Panc1 (cell line): ENCODE measurements around the gene POLRMT. TPM values are rescaled to one million over a fixed set of nuclear protein-coding genes. Genes with fewer than 3 reads are reported as not detected.
"Not testable (repeated sequence)": the region's sequence is repeated elsewhere in the genome, so short reads cannot be mapped to it uniquely, and the experiment has no call there.

Source experiments
- ATAC-seq: fragments of 200-7000 bp; cut with Tn5 transposase; 2 replicates; pipeline ENCODE4 v1.9.1; 2020; ENCODE audit warnings: mild to moderate bottlenecking, moderate library complexity
- BruUV-seq: library from RNA; stranded (reverse); fragments of 400-500 nt; replicated peaks from 2 replicates; lab custom pipeline; 2021; lab: Mats Ljungman, UMichigan
- CTCF ChIA-PET: fragments of 300-600 bp; sonication (Branson Sonifier 250); formaldehyde crosslinking; loops from one replicate; lab custom pipeline; 2022; ENCODE audit warnings: antibody characterized with exemption; lab: Charles Lee
- POLR2A ChIA-PET: fragments of 300-600 bp; sonication (Branson Sonifier 250); formaldehyde crosslinking; loops from one replicate; lab custom pipeline; 2022; ENCODE audit warnings: antibody characterized with exemption; lab: Charles Lee
- DNase-seq: peaks from one replicate; pipeline ENCODE4 v3.0.0-alpha.2; 2010; ENCODE audit warnings: low read depth, low spot score
- H3K27ac ChIP-seq: 2 replicates; pipeline ENCODE4 v1.5.1; 2011; ENCODE audit warnings: mild to moderate bottlenecking, low read length, inconsistent platforms
- H3K27me3 ChIP-seq: fragments of 200-500 bp; sonication (Bioruptor generic); 2 replicates; pipeline ENCODE4 v1.6.0; 2014; ENCODE audit warnings: low read length, inconsistent platforms; ENCODE audit not compliant: control insufficient read depth, insufficient read depth
- H3K36me3 ChIP-seq: fragments of 200-500 bp; sonication (Bioruptor generic); 2 replicates; pipeline ENCODE4 v1.5.1; 2014; ENCODE audit warnings: inconsistent platforms, mild to moderate bottlenecking, low read length, moderate library complexity; ENCODE audit not compliant: control insufficient read depth, insufficient read depth
- H3K4me1 ChIP-seq: 2 replicates; pipeline ENCODE4 v1.5.1; 2011; ENCODE audit warnings: inconsistent platforms, mild to moderate bottlenecking, low read length, moderate library complexity; ENCODE audit not compliant: control insufficient read depth, insufficient read depth
- H3K4me3 ChIP-seq, 2 experiments: 2 replicates each; pipeline ENCODE4 v1.5.1; 2011 to 2012; ENCODE audit warnings: low read depth in 2 of 2, low read length in 2 of 2, mild to moderate bottlenecking in 2 of 2, inconsistent platforms in 1 of 2, moderate library complexity in 1 of 2
- H3K9me3 ChIP-seq: fragments of 200-500 bp; sonication (Bioruptor generic); 2 replicates; pipeline ENCODE4 v1.5.1; 2014; ENCODE audit warnings: low read depth, mild to moderate bottlenecking, inconsistent platforms, low read length, moderate library complexity; ENCODE audit not compliant: control insufficient read depth, insufficient read depth
- CTCF ChIP-seq: fragments of 450-650 bp; IDR thresholded peaks from 2 replicates; pipeline ENCODE4 v1.5.1; 2017; ENCODE audit warnings: mild to moderate bottlenecking
- POLR2AphosphoS5 ChIP-seq: IDR thresholded peaks from 2 replicates; pipeline ENCODE4 v1.6.1; 2012; ENCODE audit warnings: mild to moderate bottlenecking, low read depth, low read length, moderate library complexity
- REST ChIP-seq, 2 experiments: IDR thresholded peaks; 2 replicates each; pipeline ENCODE4 v1.6.1; 2011 to 2012; ENCODE audit warnings: low read depth in 2 of 2, control low read depth in 1 of 2, low read length in 1 of 2, mild to moderate bottlenecking in 1 of 2, moderate library complexity in 1 of 2; ENCODE audit not compliant: insufficient read depth in 1 of 2
- SIN3A ChIP-seq: IDR thresholded peaks from 2 replicates; pipeline ENCODE4 v1.6.1; 2012; ENCODE audit warnings: low read depth, mild to moderate bottlenecking, low read length, moderate library complexity, borderline replicate concordance; ENCODE audit not compliant: insufficient read depth
- TCF7L2 ChIP-seq: IDR thresholded peaks from 2 replicates; pipeline ENCODE4 v1.6.1; 2011; ENCODE audit warnings: mild to moderate bottlenecking, low read depth, low read length, inconsistent platforms
- in situ Hi-C: cut with HindIII; loops from 2 replicates; pipeline ENCODE4 v1.10.0; 2016; ENCODE audit warnings: low sequenced_read_pairs, low pct_unique_long_range_greater_than_20kb
- intact Hi-C: fragments of 100-400 bp; cut with micrococcal nuclease; formaldehyde crosslinking; loops from one replicate; pipeline ENCODE4 v1.10.0; 2022; ENCODE audit not compliant: unreplicated experiment
- total RNA-seq: library from RNA; stranded (reverse); gene quantifications from one replicate; pipeline ENCODE4 v1.2.1, GENCODE V29; 2021; ENCODE audit not compliant: unreplicated experiment

POLRMT gene
- total RNA-seq, 1 experiment from 2014 or later, result 56.0 TPM

DNA sequence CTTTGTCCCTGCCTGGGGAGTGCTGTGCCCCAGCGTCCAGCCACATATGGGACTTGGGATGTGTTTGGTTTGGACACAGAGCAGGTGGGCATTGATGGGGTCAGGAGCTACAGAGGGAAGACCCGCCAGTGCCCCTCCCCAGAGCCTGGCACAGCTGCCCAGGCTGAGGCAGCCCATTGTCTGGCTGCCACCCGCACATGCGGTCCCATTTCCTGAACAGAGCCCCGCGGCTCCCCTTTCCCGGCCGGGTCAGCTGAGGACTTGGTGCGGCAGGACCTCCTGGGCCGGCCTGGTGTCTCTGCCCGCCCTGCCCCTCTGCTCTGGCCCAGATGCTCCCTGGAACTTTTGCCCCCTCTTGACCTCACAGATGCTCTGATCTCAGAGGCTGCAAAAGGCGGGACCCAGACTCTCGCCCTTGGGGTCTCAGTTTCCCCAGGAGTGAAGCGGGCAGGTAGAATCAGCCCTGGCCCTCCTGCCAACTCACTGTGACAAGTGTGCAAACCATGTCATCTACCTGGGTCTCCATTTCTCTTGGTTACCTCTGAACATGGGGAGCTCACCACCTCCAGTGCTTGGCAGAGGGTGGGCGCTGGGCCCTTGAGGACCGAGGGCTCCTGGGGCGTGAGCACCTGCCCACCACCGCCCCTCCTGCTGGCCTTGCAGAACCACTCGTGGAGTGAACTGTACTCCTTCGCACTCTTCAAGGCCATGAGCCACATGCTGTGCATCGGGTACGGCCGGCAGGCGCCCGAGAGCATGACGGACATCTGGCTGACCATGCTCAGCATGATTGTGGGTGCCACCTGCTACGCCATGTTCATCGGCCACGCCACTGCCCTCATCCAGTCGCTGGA is 25.8 kb downstream of the POLRMT start:
- no TSS peak for BruUV-seq
- H3K36me3 ChIP-seq, result no peaks in the 10 kb centered on the region
- ChIA-PET CTCF (interaction anchor here (0.6 kb wide), 1 partner anchor 20 kb away, joined by 8 read pairs; no protein-coding TSS in a partner anchor), POLR2A (no interaction called here)
- H3K27ac ChIP-seq, result no peak overlapping the region
- intact Hi-C loops, result no loop called here
- H3K4me3 ChIP-seq, result no peak overlapping the region
- H3K27me3 ChIP-seq, result no peaks in the 10 kb centered on the region
- ATAC-seq, result no peak
- TF ChIP-seq REST (IDR thresholded peaks at IDR 0.05; ENCODE audit: insufficient read depth in 1 of 2, low read depth in 2 of 2, low read length in 1 of 2) (no peak), SIN3A (no peak), CTCF (no peak), TCF7L2 (no peak), POLR2AphosphoS5 (no peak)
- H3K9me3 ChIP-seq, result no peaks in the 10 kb centered on the region
- DNase-seq, result no peak
- in situ Hi-C loops, result no loop called here
- H3K4me1 ChIP-seq, result peaks cover 26% of the 10 kb centered on the region

- CTCF ChIA-PET, H3K36me3 ChIP-seq, H3K27me3 ChIP-seq, BruUV-seq, H3K27ac ChIP-seq, H3K4me3 ChIP-seq, POLR2A ChIA-PET, in situ Hi-C loops, ATAC-seq, DNase-seq, intact Hi-C loops, H3K9me3 ChIP-seq: not testable (repeated sequence)
- peaks cover 17% of the 10 kb centered on the region; the same call in 1 of the 2 replicates for H3K4me1 ChIP-seq
These were observed 28.0 kb downstream of the POLRMT start for GRCh38 chr19:605061-605971.
